Testis (tissue), 3 donors: ENCODE measurements around the gene GZF1. TPM values are rescaled to one million over a fixed set of nuclear protein-coding genes. Genes with fewer than 3 reads are reported as not detected.

Source experiments
- DNase-seq: peaks from one replicate; pipeline ENCODE4 v3.0.0-alpha.2; 2019
- H3K27ac ChIP-seq, 2 donors: fragments of 200-600 bp; sonication (generic); one replicate each; pipeline ENCODE4 v1.5.1; 2019
- H3K27me3 ChIP-seq: fragments of 200-600 bp; sonication (generic); one replicate; pipeline ENCODE4 v1.5.1; 2019
- H3K36me3 ChIP-seq: fragments of 200-600 bp; sonication (generic); one replicate; pipeline ENCODE4 v1.5.1; 2017; ENCODE audit warnings: low read depth; ENCODE audit errors: missing control alignments
- H3K4me1 ChIP-seq: fragments of 200-600 bp; sonication (generic); one replicate; pipeline ENCODE4 v1.5.1; 2019
- H3K4me3 ChIP-seq, 2 donors: fragments of 200-600 bp; sonication (generic); one replicate each; pipeline ENCODE4 v1.5.1; 2017 to 2019
- H3K9me3 ChIP-seq: fragments of 200-600 bp; sonication (generic); one replicate; pipeline ENCODE4 v1.5.1; 2017
- POLR2A ChIP-seq: fragments of 450-650 bp; IDR thresholded peaks from one replicate; pipeline ENCODE4 v1.6.1; 2017; ENCODE audit warnings: antibody characterized with exemption, mild to moderate bottlenecking, moderate library complexity
- WGBS, 2 donors: methylation state at CpG; one replicate each; pipeline ENCODE4 v1.1.5; 2018; 5-methylcytosine and 5-hydroxymethylcytosine counted together
- intact Hi-C: fragments of 100-400 bp; cut with DNase I; formaldehyde crosslinking; loops from one replicate; pipeline ENCODE4 v1.15.1; 2023; ENCODE audit warnings: low total_unique reads
- polyA plus RNA-seq: library from polyadenylated mRNA; stranded (reverse); fragments of 350-450 nt; fragmentation: Illumina TruSeq; extraction: RNeasy Lipid Tissue Mini Kit (QIAGEN cat#74804); gene quantifications from one replicate; pipeline ENCODE4 v1.2.3, GENCODE V29; 2014; ENCODE audit warnings: low read depth, low replicate concordance; ENCODE audit not compliant: insufficient read depth
- total RNA-seq, 2 donors: library from RNA; depleted of rRNA; stranded (reverse); fragments of >200 nt; gene quantifications; one replicate each; pipeline ENCODE4 v1.2.3, GENCODE V29; 2016
- TF ChIP-seq, protein P1 (sequence below), 3 experiments: fragments of 450-650 bp in 2 of 3; fragments of 200-600 bp in 1 of 3; sonication (generic) in 1 of 3; IDR thresholded peaks; one replicate each; pipeline ENCODE4 v1.5.1; 2016 to 2019; ENCODE audit warnings: antibody characterized with exemption in 3 of 3, mild to moderate bottlenecking in 2 of 3, moderate library complexity in 1 of 3

Gene GZF1
- total and polyA plus RNA-seq, 3 donors from 2014 or later, result 32.4 to 47.4 (median 46.1) TPM

DNA sequence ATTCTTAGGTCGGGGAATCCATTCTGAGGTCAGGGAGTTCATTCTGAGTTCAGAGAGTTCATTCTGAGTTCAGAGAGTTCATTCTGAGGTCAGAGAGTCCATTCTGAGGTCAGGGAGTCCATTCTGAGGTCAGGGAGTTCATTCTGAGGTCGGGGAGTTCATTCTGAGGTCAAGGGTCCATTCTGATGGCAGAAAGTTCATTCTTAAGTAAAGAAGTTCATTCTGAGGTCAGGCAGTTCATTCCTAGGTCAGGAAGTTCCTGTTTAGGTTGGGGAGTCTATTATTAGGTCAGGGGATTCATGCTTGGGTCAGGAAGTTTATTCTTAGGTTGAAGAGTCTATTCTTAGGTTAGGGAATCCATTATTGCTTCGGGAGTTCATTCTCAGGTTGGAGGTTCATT is 27.9 kb upstream of the GZF1 start:
- 72 to 76% methylated on average over 3 of the region's 3 CpGs for WGBS, 2 donors
- TF ChIP-seq, protein P1, sequence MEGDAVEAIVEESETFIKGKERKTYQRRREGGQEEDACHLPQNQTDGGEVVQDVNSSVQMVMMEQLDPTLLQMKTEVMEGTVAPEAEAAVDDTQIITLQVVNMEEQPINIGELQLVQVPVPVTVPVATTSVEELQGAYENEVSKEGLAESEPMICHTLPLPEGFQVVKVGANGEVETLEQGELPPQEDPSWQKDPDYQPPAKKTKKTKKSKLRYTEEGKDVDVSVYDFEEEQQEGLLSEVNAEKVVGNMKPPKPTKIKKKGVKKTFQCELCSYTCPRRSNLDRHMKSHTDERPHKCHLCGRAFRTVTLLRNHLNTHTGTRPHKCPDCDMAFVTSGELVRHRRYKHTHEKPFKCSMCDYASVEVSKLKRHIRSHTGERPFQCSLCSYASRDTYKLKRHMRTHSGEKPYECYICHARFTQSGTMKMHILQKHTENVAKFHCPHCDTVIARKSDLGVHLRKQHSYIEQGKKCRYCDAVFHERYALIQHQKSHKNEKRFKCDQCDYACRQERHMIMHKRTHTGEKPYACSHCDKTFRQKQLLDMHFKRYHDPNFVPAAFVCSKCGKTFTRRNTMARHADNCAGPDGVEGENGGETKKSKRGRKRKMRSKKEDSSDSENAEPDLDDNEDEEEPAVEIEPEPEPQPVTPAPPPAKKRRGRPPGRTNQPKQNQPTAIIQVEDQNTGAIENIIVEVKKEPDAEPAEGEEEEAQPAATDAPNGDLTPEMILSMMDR (IDR thresholded peaks at IDR 0.05), result no peak
- no peak for TF ChIP-seq POLR2A
- Histone ChIP-seq H3K4me1 (peaks cover 7% of the 10 kb centered on the region), H3K27ac (no peak overlapping the region), H3K36me3 (no peaks in the 10 kb centered on the region), H3K9me3 (no peaks in the 10 kb centered on the region), H3K27me3 (no peaks in the 10 kb centered on the region), H3K4me3 (no peak overlapping the region)
- no peak for DNase-seq
- intact Hi-C loops, result loop anchor here (10.0 kb wide), 2 partner anchors 289 to 639 kb away; partner anchors contain the start of gene THBD

- no peak for DNase-seq
- no peak overlapping the region for H3K27ac ChIP-seq
- WGBS, 2 donors, result 89 to 97% methylated on average over 5 of the region's 5 CpGs
- intact Hi-C loops, result loop anchor here (10.0 kb wide), 2 partner anchors 291 to 641 kb away; partner anchors contain the start of gene THBD
- TF ChIP-seq, protein P1 (IDR thresholded peaks at IDR 0.05), result no peak
- TF ChIP-seq POLR2A, result no peak
- no peak overlapping the region for H3K4me3 ChIP-seq
- H3K9me3 ChIP-seq, result no peaks in the 10 kb centered on the region
- no peaks in the 10 kb centered on the region for H3K36me3 ChIP-seq
- H3K27me3 ChIP-seq, result no peaks in the 10 kb centered on the region
- H3K4me1 ChIP-seq, result peaks cover 7% of the 10 kb centered on the region
Observed at GRCh38 chr20:23335521-23335920, 26.5 kb upstream of the GZF1 start.

DNA sequence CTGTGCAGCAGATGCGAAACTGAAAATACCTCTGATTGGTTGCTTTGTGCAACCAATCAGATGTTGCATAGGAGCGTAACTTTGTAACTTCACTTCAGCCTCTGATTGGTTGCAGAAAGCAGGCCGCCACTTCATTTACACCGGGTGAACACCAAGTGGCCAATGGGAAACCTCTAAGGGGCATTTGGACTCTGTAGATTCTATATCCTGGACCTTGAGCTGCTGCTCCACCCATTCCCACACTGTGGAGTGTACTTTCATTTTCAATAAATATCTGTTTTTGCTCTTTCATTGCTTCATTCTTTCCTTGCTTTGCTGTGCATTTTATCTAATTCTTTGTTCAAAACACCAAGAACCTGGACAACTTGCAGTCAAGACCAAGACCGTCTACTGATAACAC is 25.5 kb upstream of the GZF1 start:
- Histone ChIP-seq H3K27ac (peak overlapping the region in 1 of 2 donors; percentile 28), H3K9me3 (no peaks in the 10 kb centered on the region), H3K36me3 (no peaks in the 10 kb centered on the region), H3K27me3 (no peaks in the 10 kb centered on the region), H3K4me3 (no peak overlapping the region), H3K4me1 (peaks cover 7% of the 10 kb centered on the region)
- intact Hi-C loops, result loop anchor here (10.0 kb wide), 2 partner anchors 292 to 642 kb away; partner anchors contain the start of gene THBD
- DNase-seq, result no peak
- WGBS, 2 donors, result 84 to 90% methylated on average over 5 of the region's 5 CpGs
- TF ChIP-seq, protein P1 (IDR thresholded peaks at IDR 0.05), result no peak
- TF ChIP-seq POLR2A, result no peak

DNA sequence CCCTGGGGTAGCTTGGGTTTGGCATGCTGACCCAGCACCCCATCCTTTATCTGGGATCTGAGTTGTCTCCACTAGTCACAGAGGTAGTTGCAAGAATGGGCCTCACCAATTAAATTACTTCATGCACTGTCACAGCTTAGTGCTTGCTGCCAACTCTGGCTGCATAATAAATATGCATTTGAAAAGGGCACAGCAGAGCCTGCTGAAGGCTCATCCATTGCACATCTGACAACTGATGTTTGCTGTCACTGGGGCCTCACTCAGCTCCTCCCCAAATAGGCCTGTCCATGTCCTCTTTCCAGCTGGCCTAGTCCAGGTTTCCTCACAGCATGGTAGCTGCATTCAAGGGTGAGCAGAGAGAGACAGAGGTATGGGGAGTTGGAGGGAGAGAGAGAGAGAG is 24.7 kb upstream of the GZF1 start:
- no peak for DNase-seq
- H3K36me3 ChIP-seq, result no peaks in the 10 kb centered on the region
- peaks cover 7% of the 10 kb centered on the region for H3K4me1 ChIP-seq
- no peak overlapping the region for H3K4me3 ChIP-seq
- H3K27me3 ChIP-seq, result no peaks in the 10 kb centered on the region
- H3K27ac ChIP-seq, result peak overlapping the region; percentile 28 to 39
- intact Hi-C loops, result loop anchor here (10.0 kb wide), 2 partner anchors 293 to 643 kb away; partner anchors contain the start of gene THBD
- no peaks in the 10 kb centered on the region for H3K9me3 ChIP-seq
- TF ChIP-seq POLR2A, result no peak
- TF ChIP-seq, protein P1 (IDR thresholded peaks at IDR 0.05), result no peak

DNA sequence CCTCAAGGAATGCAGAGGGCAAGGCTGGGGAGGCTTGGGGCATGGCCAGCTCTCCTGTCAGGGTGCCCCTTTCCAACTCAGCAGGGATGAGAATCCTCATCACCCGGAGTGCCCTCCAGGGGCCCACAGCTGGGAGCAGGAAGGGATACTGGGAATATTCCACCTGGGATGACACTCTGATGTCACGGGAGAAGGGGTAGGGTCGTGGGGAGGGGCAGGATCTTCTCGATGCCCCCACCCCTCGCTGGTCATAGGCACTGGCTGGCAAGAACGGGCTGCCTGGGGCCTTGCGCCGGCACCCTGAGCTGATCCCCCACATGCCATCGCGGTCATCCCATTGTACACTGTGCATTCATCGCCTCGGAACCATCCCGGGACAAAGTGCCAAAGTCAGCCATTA is 22.0 kb upstream of the GZF1 start:
- Histone ChIP-seq H3K36me3 (no peaks in the 10 kb centered on the region), H3K4me3 (no peak overlapping the region), H3K27me3 (no peaks in the 10 kb centered on the region), H3K27ac (peak overlapping the region; percentile 44 to 65), H3K9me3 (no peaks in the 10 kb centered on the region), H3K4me1 (peaks cover 7% of the 10 kb centered on the region)
- intact Hi-C loops, result loop anchor here (10.0 kb wide), 2 partner anchors 295 to 645 kb away; partner anchors contain the start of gene THBD
- 84 to 87% methylated on average over 4 to 13 of the region's 13 CpGs for WGBS, 2 donors
- TF ChIP-seq, protein P1 (IDR thresholded peaks at IDR 0.05), result no peak
- TF ChIP-seq POLR2A, result no peak
- no peak for DNase-seq
